ENCODE results near the gene CTNNA2.
"Not testable (repeated sequence)": the region's sequence is repeated elsewhere in the genome, so short reads cannot be mapped to it uniquely, and the experiment has no call there.

Gene CTNNA2

GRCh38 chr2:80199504-80199903 lies 686.7 kb downstream of the CTNNA2 start:
- DNase-seq (ENCODE audit: low read depth in 3 of 3) = no peak

DNA sequence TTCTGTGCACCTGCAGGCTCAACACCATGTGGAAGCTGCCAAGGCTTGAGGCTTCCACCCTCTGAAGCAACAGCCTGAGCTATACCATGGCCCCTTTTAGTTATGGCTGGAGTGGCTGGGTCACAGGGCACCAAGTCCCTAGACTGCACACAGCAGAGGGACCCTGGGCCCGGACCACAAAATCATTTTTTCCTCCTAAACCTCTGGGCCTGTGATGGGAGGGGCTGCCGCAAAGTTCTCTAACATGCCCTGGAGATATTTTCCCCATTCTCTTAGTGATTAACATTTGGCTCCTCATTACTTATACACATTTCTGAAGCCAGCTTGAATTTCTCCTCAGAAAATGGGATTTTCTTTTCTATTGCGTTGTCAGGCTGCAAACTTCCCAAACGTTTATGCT lies 691.1 kb downstream of the CTNNA2 start:
- not testable (repeated sequence) for DNase-seq (ENCODE audit: low read depth in 3 of 3)

- no peak for DNase-seq (ENCODE audit: low read depth in 3 of 3)
Measured at GRCh38 chr2:80205498-80205897, 692.6 kb downstream of the CTNNA2 start.

- no peak for DNase-seq (ENCODE audit: low read depth in 3 of 3)
Measured at GRCh38 chr2:80209458-80209857, 696.6 kb downstream of the CTNNA2 start.

- DNase-seq (ENCODE audit: low read depth in 3 of 3) = no peak
Measured at GRCh38 chr2:80217446-80217845, 704.6 kb downstream of the CTNNA2 start.

DNA sequence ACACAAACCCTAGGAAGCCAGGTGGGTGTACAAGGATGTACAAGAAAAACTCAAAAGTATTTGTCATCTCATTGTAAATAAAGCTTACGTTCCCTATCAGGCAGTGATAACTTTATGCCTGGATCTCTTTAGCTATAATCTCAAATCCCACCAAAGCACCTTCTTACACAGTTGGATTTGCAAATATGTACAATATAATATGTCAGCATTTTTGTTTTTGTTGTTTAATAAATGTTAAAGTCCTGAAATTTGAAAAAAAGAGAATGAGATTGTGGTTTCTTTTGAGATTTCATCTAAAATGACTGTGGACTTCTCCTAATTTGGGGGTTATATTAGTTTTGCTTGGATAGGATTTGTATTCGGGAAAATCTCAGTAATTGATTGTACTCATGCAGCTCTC lies 709.8 kb downstream of the CTNNA2 start:
- no peak for DNase-seq (ENCODE audit: low read depth in 3 of 3)

- no peak for DNase-seq (ENCODE audit: low read depth in 3 of 3)
Measured at GRCh38 chr2:80231421-80231820, 718.6 kb downstream of the CTNNA2 start.

- DNase-seq (ENCODE audit: low read depth in 3 of 3) = no peak
Measured at GRCh38 chr2:80233333-80233732, 720.5 kb downstream of the CTNNA2 start.

GRCh38 chr2:80238692-80239469 lies 726.0 kb downstream of the CTNNA2 start:
- DNase-seq (ENCODE audit: low read depth in 3 of 3) = peak in 1 of 3 experiments; percentile 2

GRCh38 chr2:80242355-80242910 lies 729.6 kb downstream of the CTNNA2 start:
- DNase-seq (ENCODE audit: low read depth in 3 of 3) = no peak

DNA sequence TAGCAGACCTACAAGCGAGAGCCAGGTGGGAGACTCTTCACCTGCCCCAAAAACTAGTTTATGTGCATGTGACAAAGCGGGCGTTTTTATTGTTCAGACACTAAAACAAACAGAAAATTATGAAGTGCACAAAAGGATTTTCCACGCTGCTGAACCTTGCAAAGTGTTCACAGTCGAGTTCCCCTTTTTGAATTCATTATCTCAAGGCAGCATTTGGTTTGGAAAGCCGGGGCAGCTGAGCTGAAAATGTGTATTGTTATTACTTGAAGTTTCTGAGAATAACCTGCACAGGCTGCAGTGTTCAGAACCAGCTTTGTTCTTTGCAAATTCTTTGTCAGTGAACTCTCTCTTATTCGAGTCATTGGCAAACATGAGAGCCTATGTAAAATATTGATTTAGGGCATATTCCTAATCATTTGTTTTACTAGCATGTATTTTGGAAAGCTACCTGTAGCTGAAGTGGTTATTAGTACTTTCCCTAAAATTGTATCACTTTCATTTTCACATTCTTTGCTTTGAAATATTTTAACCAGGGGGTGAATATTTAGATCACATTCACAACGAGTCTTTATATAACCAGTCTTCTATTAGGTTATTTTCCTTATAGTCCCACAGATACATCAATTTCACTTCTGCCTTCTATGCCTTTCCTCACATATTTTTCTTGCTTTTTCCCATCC lies 732.2 kb downstream of the CTNNA2 start:
- DNase-seq (ENCODE audit: low read depth in 3 of 3) = no peak

- DNase-seq (ENCODE audit: low read depth in 3 of 3) = no peak
Measured at GRCh38 chr2:80246534-80246933, 733.7 kb downstream of the CTNNA2 start.

GRCh38 chr2:80247339-80247738 lies 734.5 kb downstream of the CTNNA2 start:
- no peak for DNase-seq (ENCODE audit: low read depth in 3 of 3)

GRCh38 chr2:80248146-80248545 lies 735.3 kb downstream of the CTNNA2 start:
- DNase-seq (ENCODE audit: low read depth in 3 of 3) = no peak

DNA sequence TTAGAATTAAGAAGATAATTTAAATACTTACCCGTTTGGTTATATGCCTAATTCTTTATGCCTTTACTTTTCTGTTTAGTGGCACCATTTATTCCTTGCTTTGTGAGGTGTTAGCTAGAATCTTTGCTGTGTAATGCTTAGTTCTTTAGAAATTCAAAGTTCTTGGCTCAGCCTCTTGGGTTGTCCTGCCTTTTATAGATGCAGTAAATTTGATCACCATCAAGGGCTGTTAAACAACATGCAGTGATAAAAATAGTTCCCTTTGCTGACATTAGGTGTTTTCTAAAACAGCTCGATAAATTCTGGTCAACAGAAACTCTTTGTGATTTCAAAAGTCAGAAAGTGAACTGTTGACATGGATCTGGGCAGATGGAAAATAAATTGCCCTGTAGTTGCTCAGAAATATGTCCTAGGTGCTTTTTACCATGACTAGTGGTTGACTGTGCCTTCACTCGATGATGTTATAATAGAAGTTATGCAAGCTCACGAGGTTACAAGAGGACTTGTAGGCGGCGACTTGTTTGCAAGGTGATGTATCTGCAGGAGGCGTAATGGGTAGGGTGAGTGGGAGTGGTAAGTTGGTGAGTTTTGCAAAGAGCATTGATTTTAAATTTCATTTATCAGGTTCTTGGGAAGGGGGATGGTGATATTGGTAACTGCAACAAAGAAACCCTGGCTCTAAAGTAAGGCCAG lies 739.6 kb downstream of the CTNNA2 start:
- DNase-seq (ENCODE audit: low read depth in 3 of 3) = no peak

GRCh38 chr2:80255918-80256781 lies 743.3 kb downstream of the CTNNA2 start:
- no peak for DNase-seq (ENCODE audit: low read depth in 3 of 3)

DNA sequence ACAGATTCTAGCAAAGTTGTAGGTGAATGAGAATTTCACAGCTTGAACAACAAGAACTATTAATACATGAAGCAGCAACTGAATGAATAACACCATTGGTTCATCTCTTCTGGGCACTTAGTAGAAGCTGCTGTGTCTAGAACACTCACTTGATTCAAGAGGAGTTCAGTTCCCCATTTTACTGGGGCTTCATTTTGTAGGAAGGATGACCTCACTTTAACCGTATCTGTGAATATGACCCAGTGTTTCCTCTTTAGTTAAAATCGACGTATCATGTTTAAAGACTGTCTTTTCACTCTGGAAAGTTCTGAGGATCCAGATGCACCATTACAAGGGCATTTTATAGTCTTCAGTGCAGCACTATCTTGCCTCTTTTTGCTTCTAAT lies 743.9 kb downstream of the CTNNA2 start:
- DNase-seq (ENCODE audit: low read depth in 3 of 3) = no peak

GRCh38 chr2:80257450-80257849 lies 744.6 kb downstream of the CTNNA2 start:
- DNase-seq (ENCODE audit: low read depth in 3 of 3) = no peak

DNA sequence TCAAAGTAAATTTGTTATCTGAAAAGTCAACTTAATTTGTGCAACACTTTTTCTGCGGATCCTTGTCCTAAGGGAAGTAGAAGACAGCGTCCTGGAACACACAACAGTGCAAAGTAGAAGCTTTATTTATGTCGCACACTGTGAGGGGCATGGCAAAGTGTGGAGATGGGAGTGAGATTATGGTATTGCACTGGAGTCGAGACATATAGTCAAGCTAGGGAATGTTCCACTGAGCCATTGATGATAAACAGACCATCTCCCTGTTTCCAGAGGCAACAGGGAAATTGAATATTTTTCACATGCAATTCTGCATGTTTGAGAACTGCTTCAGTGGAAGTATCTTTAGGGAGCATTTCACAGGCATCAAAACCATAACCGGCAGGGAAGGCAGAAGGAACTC lies 745.5 kb downstream of the CTNNA2 start:
- DNase-seq (ENCODE audit: low read depth in 3 of 3) = no peak

GRCh38 chr2:80258793-80259192 lies 745.9 kb downstream of the CTNNA2 start:
- DNase-seq (ENCODE audit: low read depth in 3 of 3) = no peak

DNA sequence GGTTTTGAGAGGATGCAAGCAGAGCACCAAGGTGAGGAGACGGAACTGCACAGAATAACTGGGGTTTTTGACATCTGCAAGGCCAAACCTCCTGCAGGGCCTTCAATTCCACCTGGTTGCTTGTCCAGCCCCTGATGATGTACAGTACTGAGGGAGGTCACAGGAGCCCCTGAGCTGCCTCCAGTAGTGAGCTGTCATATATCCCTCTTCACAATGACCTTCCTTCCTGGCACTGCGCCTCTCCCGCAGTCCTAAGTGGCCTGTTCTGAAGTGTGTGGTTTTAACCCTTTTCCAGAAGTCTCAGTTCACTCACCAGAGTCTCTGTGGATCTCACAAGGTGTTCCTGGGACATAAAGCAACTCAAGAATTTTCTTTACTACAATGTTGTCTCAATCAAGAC lies 746.4 kb downstream of the CTNNA2 start:
- DNase-seq (ENCODE audit: low read depth in 3 of 3) = no peak

- DNase-seq (ENCODE audit: low read depth in 3 of 3) = no peak
Measured at GRCh38 chr2:80266231-80266630, 753.4 kb downstream of the CTNNA2 start.
